Stimulated activated CD4-positive, alpha-beta T cell treated with anti-CD3 and anti-CD28 coated beads, Interleukin-15, amount 100 ng/mL, for 48 hours (primary cell): Measurements from ENCODE around the gene OTUD5.
A peak's percentile ranks its signal among the peaks of the same experiment; 100 is the strongest.
"Not testable (repeated sequence)": the region's sequence is repeated elsewhere in the genome, so short reads cannot be mapped to it uniquely, and the experiment has no call there.

ENCODE experiments used
- DNase-seq, 2 donors: peaks; one replicate each; pipeline ENCODE4 v3.0.0-alpha.2; 2020; ENCODE audit warnings: low read depth in 2 of 2

Gene OTUD5, protein sequence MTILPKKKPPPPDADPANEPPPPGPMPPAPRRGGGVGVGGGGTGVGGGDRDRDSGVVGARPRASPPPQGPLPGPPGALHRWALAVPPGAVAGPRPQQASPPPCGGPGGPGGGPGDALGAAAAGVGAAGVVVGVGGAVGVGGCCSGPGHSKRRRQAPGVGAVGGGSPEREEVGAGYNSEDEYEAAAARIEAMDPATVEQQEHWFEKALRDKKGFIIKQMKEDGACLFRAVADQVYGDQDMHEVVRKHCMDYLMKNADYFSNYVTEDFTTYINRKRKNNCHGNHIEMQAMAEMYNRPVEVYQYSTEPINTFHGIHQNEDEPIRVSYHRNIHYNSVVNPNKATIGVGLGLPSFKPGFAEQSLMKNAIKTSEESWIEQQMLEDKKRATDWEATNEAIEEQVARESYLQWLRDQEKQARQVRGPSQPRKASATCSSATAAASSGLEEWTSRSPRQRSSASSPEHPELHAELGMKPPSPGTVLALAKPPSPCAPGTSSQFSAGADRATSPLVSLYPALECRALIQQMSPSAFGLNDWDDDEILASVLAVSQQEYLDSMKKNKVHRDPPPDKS

DNA sequence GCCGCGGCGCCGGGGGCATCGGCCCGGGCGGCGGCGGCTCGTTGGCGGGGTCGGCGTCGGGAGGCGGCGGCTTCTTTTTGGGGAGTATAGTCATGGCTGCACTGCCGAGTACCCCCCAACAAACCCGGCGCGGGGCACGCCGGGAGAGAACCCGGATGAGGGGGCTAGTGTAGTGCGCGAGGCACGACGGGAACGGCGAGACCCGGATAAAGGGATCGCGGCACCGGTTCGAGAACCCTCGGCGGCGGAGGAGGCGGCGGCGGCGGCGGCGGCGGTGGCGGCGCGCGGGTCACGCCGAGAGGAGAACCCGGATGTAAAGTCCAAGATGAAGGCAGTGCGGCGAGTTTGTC, at the start of gene OTUD5:
Gene OTUD5, minus strand, starts transcription at position 131 of the 350 bp plus-strand sequence. Its CDS starts 37 bp downstream, at position 94.
- DNase-seq = peak; percentile 58 to 60

DNA sequence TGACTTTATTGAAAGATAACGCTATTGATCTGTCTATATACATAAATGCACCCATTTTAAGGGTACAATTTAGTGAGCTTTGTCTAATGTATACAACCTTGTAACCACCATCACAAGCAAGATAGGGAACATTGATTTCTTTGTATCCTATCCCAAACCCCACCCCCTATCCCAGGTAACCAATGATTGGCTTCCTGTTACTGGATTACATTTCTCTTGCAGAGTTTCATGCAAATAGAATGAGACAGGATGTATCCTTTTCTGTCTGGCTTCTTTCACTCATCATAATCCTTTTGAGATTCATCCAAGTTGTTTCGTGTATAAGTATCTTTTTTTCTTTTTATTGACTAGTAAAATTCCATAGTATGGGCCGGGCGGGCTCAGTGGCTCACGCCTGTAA, 46.3 kb upstream of the OTUD5 start:
- no peak for DNase-seq

DNA sequence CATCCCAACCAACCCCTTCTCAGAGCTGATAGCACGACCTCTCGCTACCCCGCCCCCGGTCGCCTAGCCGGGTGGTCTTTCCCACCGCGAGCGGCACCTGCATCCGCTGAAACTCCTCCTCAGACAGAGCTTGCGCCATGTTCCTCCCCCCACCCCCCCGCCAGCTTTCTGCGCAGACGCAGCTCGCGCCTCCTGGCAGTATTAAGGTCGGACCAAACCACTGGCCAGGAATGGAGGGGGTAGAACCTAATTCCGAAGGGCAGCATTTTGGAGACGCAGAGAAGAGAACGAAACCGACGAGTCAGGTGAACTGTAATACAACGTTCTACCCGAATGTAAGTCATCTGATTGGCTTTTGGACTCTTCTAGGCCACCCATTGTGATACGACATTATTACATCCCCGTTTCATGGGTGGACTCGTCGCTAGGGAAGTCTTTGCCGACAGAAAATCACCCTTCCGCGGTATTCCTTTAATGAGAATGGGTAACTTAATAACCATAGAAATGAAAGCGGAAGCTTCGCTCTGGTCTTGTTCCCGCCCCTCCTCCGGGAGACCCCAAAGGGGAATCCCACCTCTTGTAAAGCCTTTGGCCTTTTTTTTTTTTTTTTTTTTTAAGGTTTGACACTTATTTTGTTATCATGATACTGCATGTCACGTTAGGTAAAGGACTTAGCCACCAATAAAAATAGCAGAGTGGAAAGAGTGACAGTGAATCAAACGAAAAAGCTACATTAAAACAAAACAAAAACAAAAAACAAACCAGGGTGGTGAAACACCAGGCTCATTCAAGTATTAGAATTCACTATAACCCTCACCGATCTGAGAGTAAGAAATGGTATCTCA, 44.9 kb upstream of the OTUD5 start, which contains the start of gene GRIPAP1:
Gene GRIPAP1, minus strand, starts transcription at position 174 of the 845 bp plus-strand sequence. Its CDS starts 35 bp downstream, at position 139.
- DNase-seq = peak; percentile 55

DNA sequence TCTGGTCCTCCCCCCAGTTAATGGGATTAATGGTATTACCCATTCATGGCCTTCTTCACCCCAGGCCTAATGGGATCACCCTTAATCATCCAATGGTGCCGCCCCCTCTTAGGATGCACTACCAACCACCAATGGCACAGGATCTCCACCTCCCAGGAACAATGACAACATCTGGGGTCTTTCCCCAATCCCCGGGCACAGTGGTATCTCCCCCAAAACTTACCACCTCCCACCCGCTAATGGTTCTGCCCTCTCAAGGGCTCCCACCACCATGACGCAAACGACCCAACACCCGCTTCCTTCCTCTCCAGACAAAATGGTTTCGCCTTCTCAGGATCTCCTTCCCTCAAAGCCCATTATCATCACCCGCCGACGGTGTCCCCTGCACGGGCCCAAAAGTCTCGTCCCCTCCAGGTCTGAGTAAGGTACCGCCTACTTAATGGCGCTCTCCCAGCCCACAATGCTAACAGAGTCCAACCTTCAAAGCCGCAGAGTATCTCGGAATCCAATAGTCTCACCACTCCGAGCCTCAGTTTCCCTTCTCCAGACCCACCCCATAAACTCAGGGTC, 44.2 kb upstream of the OTUD5 start:
- DNase-seq = peak; percentile 14 to 29

DNA sequence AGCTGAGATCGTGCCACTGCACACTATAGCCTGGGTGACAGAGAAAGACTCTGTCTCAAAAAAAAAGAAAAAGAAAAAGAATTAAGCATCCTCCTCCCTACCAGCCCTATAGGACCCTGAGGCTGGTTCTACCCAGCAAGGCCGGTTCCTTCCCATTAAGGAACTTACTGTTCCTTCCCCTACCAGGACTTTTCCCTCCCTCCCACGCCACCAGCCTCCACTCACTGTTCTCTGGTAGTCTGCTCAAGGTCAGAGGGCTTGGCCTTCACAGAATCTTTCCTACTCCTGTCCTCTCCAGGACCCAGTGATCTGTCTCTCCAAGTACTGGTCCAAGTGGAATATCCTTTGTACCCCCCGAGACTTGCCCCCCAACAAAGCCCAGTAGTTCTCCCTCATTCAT, 43.2 kb upstream of the OTUD5 start:
- DNase-seq = no peak

DNA sequence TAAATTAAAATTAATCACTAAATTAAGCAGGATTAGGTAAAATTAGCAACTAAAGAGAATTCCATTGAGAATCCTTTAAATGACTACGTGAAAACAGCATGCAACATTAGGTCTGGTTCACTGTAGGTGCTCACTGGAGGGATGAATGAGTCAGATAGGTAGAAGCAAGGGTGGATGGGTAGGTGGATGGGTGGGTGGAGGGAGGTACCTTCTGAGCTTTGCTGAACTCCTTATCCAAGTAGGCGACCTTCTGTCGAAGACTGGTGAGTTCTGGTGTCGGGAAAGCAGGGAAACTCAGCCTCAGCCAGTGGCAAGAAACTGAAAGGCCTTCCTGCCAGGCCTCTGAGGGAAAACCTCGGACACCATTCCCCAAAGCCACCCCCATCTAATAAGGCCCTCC, 41.6 kb upstream of the OTUD5 start:
- no peak for DNase-seq

DNA sequence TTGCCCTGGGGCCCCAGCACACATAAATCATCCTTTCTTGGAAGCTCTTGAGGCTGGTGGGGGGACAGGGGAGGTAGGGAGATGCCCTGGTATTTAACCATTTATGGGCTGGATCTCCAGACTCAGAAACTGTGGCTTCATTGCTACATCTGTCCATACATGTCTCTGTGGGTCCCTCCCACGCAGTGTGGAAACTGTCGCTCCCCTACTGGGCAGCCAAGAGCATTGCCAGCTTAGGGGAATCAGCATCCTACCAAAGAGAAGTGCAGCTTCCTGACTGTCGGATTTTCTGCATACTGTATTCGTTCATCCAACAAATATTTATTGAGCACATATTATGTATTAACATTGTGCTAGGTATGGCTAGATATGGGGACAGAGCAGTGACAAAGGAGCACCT, 41.0 kb upstream of the OTUD5 start:
- DNase-seq = no peak

DNA sequence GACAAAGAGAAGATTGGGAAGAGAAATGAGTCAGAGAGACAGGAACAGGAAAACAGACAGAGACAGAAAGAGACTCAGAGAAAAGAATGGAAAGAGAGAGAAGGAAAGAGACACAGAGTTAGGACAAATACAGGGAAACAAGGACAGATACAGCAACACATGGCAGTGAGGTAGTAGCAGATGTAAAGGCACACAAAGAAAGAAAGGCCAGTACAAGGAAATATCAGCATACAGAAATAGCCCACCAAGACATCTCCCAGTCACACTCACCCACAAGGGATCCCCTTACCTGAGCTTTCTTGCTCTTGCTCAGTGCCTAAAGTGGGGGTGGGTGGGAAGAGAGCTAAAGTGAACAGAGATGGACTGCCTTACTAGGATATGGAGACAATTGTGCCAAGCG, 40.5 kb upstream of the OTUD5 start:
- no peak for DNase-seq

DNA sequence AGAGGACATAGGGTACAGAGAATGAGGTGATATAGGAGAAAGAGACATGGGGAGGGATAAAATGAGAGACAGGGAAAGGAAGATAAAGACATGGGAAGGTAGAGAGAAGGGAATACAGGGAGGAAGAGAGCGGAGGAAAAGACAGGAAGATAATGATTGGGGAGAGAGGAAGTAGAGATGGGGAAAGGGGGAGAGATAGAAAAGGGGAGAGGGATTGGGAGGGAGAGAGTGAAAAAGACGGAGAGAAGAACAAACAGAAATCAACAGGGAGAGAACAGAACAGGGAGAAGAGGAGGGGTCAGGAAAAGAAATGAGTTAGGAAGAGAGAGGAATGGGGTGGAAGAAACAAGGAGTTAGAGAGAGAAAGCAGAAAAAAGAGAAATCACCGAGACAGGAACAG, 40.0 kb upstream of the OTUD5 start:
- DNase-seq = no peak

DNA sequence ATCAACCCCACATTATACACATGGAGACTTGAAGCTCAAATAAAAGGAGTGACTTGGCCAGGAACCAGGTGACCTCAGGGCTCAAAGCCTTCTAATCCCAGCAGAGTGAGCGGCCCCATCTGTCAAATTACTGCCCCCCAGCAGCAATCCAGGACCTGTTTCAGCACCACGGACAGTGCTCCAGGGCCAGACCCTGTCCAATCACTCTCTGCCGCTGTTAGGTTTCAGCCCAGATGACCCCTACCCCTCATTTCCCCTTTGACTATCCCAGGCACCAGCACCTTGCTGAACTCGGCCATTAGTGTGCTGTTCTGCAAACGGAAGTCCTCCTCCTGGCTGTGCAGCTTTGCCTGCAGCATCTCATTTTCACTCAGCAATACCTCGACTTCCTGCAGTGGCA, 39.6 kb upstream of the OTUD5 start:
- no peak for DNase-seq

DNA sequence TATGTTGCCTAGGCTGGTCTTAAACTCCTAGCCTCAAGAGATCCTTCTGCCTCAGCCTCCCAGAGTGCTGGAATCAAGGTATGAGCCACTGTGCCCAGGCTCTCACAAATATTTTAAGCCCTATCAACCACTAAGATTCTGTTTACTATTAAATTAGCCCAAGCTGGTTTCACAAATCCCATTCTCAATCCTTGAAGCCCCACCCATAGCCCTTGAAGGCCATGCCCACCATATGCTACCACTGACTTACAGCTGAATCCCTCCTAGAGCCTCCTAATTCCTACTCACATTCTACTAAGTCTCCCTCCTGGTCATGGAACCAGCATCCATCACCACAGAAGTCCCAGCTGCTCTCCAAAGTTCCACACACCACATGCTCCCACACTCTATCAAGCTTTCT, 34.9 kb upstream of the OTUD5 start:
- DNase-seq = no peak

DNA sequence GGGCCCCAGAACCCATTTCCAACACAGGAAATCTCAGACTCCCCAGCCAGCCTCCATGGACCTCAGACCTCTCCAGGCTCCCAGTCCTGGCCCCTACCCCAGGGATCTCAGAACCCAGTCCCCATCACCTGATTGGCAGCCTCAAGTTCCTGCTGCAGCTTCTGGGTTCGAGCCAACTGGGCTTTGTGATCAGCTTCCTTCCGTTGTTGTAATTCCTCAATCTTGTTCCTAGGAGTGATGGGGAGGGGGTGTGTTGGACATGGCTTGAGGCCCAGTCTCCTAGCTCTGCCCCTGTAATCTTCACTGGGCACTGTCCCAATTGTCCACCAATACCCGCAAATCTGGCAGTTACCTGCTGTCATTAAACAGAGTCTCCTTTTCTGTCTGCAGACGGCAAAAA, 32.1 kb upstream of the OTUD5 start:
- no peak for DNase-seq

DNA sequence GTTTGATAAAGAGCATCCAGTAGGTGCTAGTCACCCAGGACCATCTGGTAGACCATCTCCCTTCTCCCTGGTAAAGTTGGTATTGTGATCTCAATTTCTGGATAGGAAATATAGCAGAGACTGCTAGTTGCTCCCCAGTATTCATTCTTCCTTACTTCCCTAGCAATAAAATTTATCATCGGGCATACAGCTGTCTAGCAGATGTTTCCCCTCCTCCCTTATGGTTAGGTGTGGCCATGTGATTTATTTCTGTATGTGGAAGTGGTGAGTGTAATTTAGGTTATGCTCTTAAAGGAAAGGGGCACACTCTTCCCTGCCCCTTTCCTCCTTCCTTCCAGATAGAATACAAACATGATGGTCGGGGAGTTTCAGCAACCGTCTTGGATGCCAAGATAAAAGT, 26.5 kb upstream of the OTUD5 start:
- no peak for DNase-seq

DNA sequence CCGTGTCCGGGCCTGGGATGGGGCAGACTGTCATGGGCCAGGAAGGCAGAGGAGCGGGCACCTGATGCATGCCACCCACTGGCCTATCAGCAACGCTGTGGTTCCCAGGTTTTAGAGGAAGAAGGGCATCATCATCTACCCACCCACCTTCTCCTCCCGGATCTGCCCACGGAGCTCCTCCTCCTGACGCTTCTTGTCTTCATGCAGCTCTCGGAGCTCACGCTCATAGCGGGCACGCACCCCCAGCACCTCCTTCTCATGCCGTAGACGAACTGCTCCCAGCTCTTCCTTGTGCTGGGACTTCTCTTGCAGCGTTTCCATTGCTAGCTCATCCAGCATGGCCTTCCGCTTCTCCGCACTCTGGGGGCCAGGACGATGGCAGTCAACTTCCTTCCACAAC, 25.7 kb upstream of the OTUD5 start:
- DNase-seq = no peak

DNA sequence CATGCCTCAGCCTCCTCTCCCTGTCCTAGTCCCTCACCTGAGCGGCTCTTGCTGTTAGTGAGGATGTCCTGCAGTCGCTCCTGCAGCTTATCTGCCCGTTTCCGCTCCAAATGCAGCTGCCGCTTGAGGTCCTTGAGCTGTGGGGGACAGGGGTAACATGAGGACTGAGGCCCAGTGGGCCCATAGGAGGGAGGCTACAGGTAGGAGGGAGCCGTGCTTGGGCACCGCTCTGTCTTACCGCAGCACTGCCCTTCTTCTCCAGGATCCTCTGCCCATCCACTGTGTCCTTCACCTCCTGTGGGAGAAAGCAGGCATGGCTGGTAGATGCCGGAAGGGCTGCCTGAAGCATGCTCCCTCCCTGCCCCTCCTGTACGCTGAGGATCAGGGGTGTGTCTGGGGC, 23.8 kb upstream of the OTUD5 start:
- DNase-seq = no peak

DNA sequence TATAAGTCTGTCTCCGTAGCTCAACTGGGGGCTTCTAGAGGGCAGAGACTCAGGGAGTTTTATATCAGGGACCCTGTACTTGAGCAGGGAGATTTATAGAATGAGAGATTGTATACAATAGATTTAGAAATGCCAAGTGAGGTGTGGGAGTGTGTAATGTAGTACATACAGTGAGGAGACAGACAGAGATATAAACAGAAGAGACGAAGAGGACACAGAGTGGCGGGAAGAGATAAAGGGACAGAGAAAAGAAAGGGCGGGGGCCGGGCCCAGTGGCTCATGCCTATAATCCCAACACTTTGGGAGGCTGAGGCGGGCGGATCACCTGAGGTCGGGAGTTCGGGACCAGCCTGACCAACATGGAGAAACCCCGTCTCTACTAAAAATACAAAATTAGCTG, 22.9 kb upstream of the OTUD5 start:
- not testable (repeated sequence) for DNase-seq

DNA sequence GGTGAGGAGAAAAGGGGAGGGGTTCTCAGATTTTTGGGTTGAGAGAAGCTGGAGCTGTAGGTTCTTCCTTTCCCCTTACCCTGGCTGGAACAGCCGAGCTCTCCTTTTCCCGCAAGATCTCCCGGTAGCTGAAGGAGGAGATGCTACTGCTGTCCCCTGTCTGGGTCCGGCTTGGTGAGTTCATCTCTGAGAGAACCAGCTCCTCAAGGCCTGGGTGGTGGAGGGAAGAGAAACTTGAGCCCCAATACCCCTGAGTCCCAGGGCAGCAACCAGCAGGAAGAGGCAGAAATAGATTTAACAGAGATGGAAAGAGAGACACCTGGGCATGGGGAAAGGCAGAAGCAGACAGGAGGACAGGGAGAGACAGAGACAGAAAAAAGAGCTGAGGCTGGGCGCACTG, 20.8 kb upstream of the OTUD5 start:
- no peak for DNase-seq

DNA sequence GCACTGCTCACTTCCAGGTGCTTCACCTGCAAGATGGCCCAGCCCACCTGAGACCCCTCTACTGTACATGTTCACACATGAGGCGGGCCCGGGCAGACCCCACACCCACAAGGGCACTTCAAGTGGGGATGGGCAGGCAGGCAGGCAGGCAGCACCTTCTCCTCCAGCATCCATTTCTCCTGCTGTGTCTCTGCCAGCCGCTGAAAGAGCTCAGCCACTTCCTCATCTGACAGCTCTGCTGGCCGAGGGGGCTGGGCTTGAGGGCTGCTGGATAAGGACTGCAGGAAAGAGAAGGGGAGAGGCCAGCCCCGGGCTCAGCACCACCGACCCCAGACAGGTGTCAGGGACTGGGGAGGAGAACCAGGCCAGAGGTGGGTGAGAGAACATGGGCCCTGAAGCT, 18.7 kb upstream of the OTUD5 start:
- DNase-seq = no peak

DNA sequence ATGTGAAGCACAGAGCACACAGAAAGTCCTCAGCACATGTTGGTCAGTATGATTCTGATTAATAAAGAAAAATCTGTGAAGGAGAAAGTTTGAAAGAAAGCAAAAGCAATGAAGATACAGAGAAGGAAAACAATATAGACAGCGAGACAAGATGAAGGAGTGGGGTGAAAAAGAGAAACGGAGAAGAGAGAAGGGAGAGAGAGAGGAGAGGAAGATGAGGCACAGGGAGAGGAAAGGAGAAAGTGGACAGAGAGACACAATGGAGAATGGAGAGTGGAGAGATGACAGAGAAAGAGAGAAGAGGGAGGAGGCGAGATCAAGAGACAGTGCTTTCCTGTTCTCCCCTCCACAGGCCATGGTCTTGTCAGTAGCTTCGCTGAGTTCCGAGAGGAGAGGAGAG, 18.1 kb upstream of the OTUD5 start:
- no peak for DNase-seq

DNA sequence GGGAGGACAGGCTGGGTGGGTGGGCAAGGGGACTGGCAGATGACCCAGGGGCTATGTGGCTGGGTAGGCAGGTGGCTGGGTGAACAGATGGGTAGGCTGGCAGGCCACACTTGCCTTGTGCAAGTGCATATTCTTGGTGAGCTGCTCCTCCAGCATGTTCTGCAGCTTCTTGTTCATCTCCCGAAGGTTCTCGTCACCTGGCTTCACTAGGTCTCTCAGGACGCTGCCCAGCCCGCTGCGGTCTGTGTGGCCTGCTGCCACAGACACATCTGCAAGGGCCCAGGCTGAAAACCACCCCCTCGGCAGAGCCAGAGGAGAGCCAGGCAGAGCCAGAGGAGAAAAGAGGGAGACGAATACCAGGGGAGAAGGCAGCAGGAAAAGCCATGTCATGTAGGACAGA, 17.6 kb upstream of the OTUD5 start:
- DNase-seq = no peak

DNA sequence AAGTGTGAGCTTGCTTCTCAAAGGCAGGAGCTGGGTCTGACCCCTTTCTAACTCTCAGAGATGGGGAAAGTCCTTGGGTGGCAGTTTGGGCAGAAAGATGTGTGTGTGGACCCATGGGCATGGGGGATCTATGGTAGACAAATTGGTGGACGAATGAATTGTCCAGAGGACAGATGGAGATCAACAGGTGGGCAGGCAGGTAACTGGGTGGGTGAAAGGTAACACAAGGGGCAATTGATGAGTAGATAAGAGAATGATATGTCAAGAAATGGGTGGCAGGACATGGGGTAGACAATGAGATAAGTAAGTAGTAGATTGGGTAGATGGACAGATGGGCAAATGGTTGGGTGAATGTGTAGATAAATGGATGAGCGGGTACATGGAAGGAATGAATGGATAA, 17.2 kb upstream of the OTUD5 start:
- DNase-seq = no peak

DNA sequence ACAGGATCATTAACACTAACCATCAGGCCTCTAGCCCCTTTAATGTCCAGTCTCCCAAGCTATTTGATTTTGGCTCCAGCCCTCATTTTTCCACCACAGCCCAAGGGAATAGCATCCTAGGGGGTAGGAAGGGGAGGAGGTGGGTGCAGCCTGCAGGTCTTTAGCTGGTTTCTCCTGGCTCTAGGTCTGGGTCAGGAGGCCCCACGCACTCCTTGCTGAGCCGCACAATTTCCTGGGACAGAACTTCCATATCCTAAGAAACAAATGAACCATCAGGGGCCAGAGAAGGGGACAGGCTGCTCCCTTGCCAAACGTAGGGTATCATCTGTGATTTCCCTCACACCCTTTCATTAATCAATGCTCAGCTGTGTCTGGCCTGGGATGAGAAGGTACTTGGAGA, 16.6 kb upstream of the OTUD5 start:
- DNase-seq = no peak
